ENCODE data around the gene E2F4. TPM values are rescaled to one million over a fixed set of nuclear protein-coding genes. Genes with fewer than 3 reads are reported as not detected.

E2F4 gene
- total and polyA plus RNA-seq, 10 donors, result 40.8 to 134 (median 68.7) TPM

- no peaks in the 10 kb centered on the region for H3K9me3 ChIP-seq
- DNase-seq, result peak; percentile 99
- H3K4me3 ChIP-seq, result peak within 1 kb of the TSS; percentile 82 to 99 (median 98)
- WGBS, 5 donors, result 0 to 1% (median 1%) methylated on average over 39 to 46 of the region's 46 CpGs
- peaks cover 12 to 57% (median 32%) of the 10 kb centered on the region in 6 donors for H3K4me1 ChIP-seq
- H3K36me3 ChIP-seq, result peaks cover 5 to 47% (median 40%) of the 10 kb centered on the region in 6 donors
- peak; percentile 97 to 98 (median 98) for TF ChIP-seq POLR2AphosphoS5 (IDR thresholded peaks at IDR 0.05)
- peak; percentile 21 to 99 (median 30) for TF ChIP-seq POLR2A (IDR thresholded peaks at IDR 0.05)
- TF ChIP-seq CTCF (IDR thresholded peaks at IDR 0.05 in 8 of 11, conservative IDR thresholded peaks at IDR 0.05 in 3 of 11), result peak in 10 of 11 experiments; percentile 20 to 76 (median 37)
- intact Hi-C loops (cut with DNase I; ENCODE audit: low total_unique reads), result no loop called here
- no peaks in the 10 kb centered on the region for H3K27me3 ChIP-seq (replicated peaks in 1 of 7)
- peak within 1 kb of the TSS; percentile 61 to 93 (median 86) for H3K27ac ChIP-seq
These were observed 35.0 kb downstream of the E2F4 start, which contains the start of gene TMEM208 for GRCh38 chr16:67226804-67227566. Gene TMEM208, plus strand, starts transcription at chr16:67227130. Its CDS starts 89 bp downstream, at chr16:67227219.

- Histone ChIP-seq H3K9me3 (no peaks in the 10 kb centered on the region), H3K36me3 (peaks cover 5 to 53% (median 42%) of the 10 kb centered on the region in 6 donors), H3K4me3 (peak overlapping the region; percentile 82 to 99 (median 98)), H3K27me3 (replicated peaks in 1 of 7) (no peaks in the 10 kb centered on the region), H3K4me1 (peaks cover 12 to 57% (median 32%) of the 10 kb centered on the region in 6 donors), H3K27ac (peak overlapping the region; percentile 61 to 93 (median 86))
- WGBS, 5 donors, result 14 to 18% (median 16%) methylated on average over 9 to 12 of the region's 12 CpGs
- no peak for TF ChIP-seq POLR2A (IDR thresholded peaks at IDR 0.05)
- intact Hi-C loops (cut with DNase I; ENCODE audit: low total_unique reads), result no loop called here
- DNase-seq, result no peak
These were observed 35.6 kb downstream of the E2F4 start for GRCh38 chr16:67227567-67227921.

- Histone ChIP-seq H3K27ac (peak overlapping the region in 3 of 8 donors; percentile 85 to 93 (median 88)), H3K27me3 (replicated peaks in 1 of 7) (no peaks in the 10 kb centered on the region), H3K4me3 (peak overlapping the region; percentile 82 to 99 (median 98)), H3K4me1 (peaks cover 12 to 57% (median 32%) of the 10 kb centered on the region in 6 donors), H3K36me3 (peaks cover 5 to 56% (median 48%) of the 10 kb centered on the region in 6 donors), H3K9me3 (no peaks in the 10 kb centered on the region)
- DNase-seq, result no peak
- TF ChIP-seq POLR2AphosphoS5 (IDR thresholded peaks at IDR 0.05), result peak; percentile 42 to 51 (median 51)
- TF ChIP-seq POLR2A (IDR thresholded peaks at IDR 0.05), result no peak
- no peak for TF ChIP-seq CTCF (IDR thresholded peaks at IDR 0.05 in 8 of 11, conservative IDR thresholded peaks at IDR 0.05 in 3 of 11)
- 83 to 86% (median 85%) methylated on average over 9 of the region's 9 CpGs for WGBS, 5 donors
- intact Hi-C loops (cut with DNase I; ENCODE audit: low total_unique reads), result no loop called here
These were observed 36.3 kb downstream of the E2F4 start for GRCh38 chr16:67228034-67228785.

GRCh38 chr16:67228905-67229304 lies 37.0 kb downstream of the E2F4 start:
- H3K27me3 ChIP-seq (replicated peaks in 1 of 7), result no peaks in the 10 kb centered on the region
- H3K27ac ChIP-seq, result no peak overlapping the region
- H3K4me3 ChIP-seq, result no peak overlapping the region
- WGBS, 5 donors, result 82 to 89% (median 87%) methylated on average over 9 of the region's 9 CpGs
- no peak for DNase-seq
- peaks cover 5 to 60% (median 55%) of the 10 kb centered on the region in 6 donors for H3K36me3 ChIP-seq
- intact Hi-C loops (cut with DNase I; ENCODE audit: low total_unique reads), result no loop called here
- no peak for TF ChIP-seq CTCF (IDR thresholded peaks at IDR 0.05 in 8 of 11, conservative IDR thresholded peaks at IDR 0.05 in 3 of 11)
- TF ChIP-seq POLR2AphosphoS5 (IDR thresholded peaks at IDR 0.05), result peak in 1 of 3 donors; percentile 20
- H3K4me1 ChIP-seq, result peaks cover 12 to 54% (median 31%) of the 10 kb centered on the region in 6 donors
- H3K9me3 ChIP-seq, result no peaks in the 10 kb centered on the region

Data from spleen (tissue), 11 donors.